H9 (cell line): Measurements from ENCODE around the gene TMEM120A. TPM values are rescaled to one million over a fixed set of nuclear protein-coding genes. Genes with fewer than 3 reads are reported as not detected.
A peak's percentile ranks its signal among the peaks of the same experiment; 100 is the strongest.

Experiments
- DNase-seq: peaks from one replicate; pipeline ENCODE4 v3.0.0-alpha.2; 2017
- H2AFZ ChIP-seq: one replicate; pipeline ENCODE4 v1.6.1; 2013; ENCODE audit warnings: mild to moderate bottlenecking, low read length, control low read depth, moderate library complexity
- H2AK5ac ChIP-seq: 2 replicates; pipeline ENCODE4 v1.6.1; 2013; ENCODE audit warnings: low read length, control low read depth, mixed read lengths; ENCODE audit not compliant: insufficient read length
- H2BK120ac ChIP-seq: one replicate; pipeline ENCODE4 v1.6.1; 2013; ENCODE audit warnings: low read depth, mild to moderate bottlenecking, low read length, control low read depth, inconsistent platforms; ENCODE audit not compliant: poor library complexity, severe bottlenecking
- H2BK12ac ChIP-seq: 2 replicates; pipeline ENCODE4 v1.6.1; 2013; ENCODE audit warnings: low read length, control low read depth, mixed read lengths, low read depth; ENCODE audit not compliant: insufficient read length
- H2BK15ac ChIP-seq: 2 replicates; pipeline ENCODE4 v1.6.1; 2013; ENCODE audit warnings: low read depth, low read length, control low read depth
- H2BK20ac ChIP-seq: one replicate; pipeline ENCODE4 v1.6.1; 2013; ENCODE audit warnings: low read depth, mild to moderate bottlenecking, low read length, control low read depth, inconsistent platforms; ENCODE audit not compliant: poor library complexity, severe bottlenecking
- H2BK5ac ChIP-seq: 2 replicates; pipeline ENCODE4 v1.6.1; 2013; ENCODE audit warnings: low read length, control low read depth, mixed read lengths; ENCODE audit not compliant: insufficient read length
- H3K14ac ChIP-seq: 2 replicates; pipeline ENCODE4 v1.6.1; 2013; ENCODE audit warnings: low read length, control low read depth; ENCODE audit not compliant: insufficient read depth
- H3K18ac ChIP-seq: 2 replicates; pipeline ENCODE4 v1.6.1; 2013; ENCODE audit warnings: low read depth, mild to moderate bottlenecking, mixed read lengths, low read length, control low read depth; ENCODE audit not compliant: insufficient read length
- H3K23ac ChIP-seq: 2 replicates; pipeline ENCODE4 v1.6.1; 2013; ENCODE audit warnings: low read length, control low read depth, mixed read lengths, low read depth; ENCODE audit not compliant: insufficient read length
- H3K23me2 ChIP-seq: 2 replicates; pipeline ENCODE4 v1.6.1; 2013; ENCODE audit warnings: low read depth, mild to moderate bottlenecking, mixed read lengths, low read length, control low read depth; ENCODE audit not compliant: insufficient read length, poor library complexity, severe bottlenecking
- H3K27ac ChIP-seq: 2 replicates; pipeline ENCODE4 v1.5.1; 2013; ENCODE audit warnings: low read length, control low read depth, mixed read lengths, low read depth; ENCODE audit not compliant: insufficient read length
- H3K27me3 ChIP-seq: 2 replicates; pipeline ENCODE4 v1.6.1; 2013; ENCODE audit warnings: low read length, control low read depth, inconsistent platforms; ENCODE audit not compliant: insufficient read depth
- H3K4ac ChIP-seq: 2 replicates; pipeline ENCODE4 v1.6.1; 2013; ENCODE audit warnings: low read depth, mild to moderate bottlenecking, control low read depth, inconsistent platforms, low read length, moderate library complexity
- H3K4me1 ChIP-seq: 2 replicates; pipeline ENCODE4 v1.6.1; 2013; ENCODE audit warnings: low read length, control low read depth, inconsistent platforms; ENCODE audit not compliant: insufficient read depth
- H3K4me2 ChIP-seq: 2 replicates; pipeline ENCODE4 v1.6.1; 2013; ENCODE audit warnings: low read length, control low read depth, mixed read lengths; ENCODE audit not compliant: insufficient read length, insufficient read depth
- H3K56ac ChIP-seq: 2 replicates; pipeline ENCODE4 v1.6.1; 2013; ENCODE audit warnings: low read depth, mild to moderate bottlenecking, mixed read lengths, low read length, control low read depth; ENCODE audit not compliant: insufficient read length
- H3K79me1 ChIP-seq: 2 replicates; pipeline ENCODE4 v1.6.1; 2013; ENCODE audit warnings: low read depth, mild to moderate bottlenecking, moderate library complexity, low read length, control low read depth, inconsistent platforms; ENCODE audit not compliant: insufficient read depth, poor library complexity, severe bottlenecking
- H3K79me2 ChIP-seq: 2 replicates; pipeline ENCODE4 v1.6.1; 2013; ENCODE audit warnings: low read length, control low read depth, inconsistent platforms; ENCODE audit not compliant: insufficient read depth
- H3K9ac ChIP-seq: 2 replicates; pipeline ENCODE4 v1.6.1; 2013; ENCODE audit warnings: low read length, control low read depth, mixed read lengths; ENCODE audit not compliant: insufficient read length; ENCODE audit errors: extremely low read depth
- H3K9me3 ChIP-seq: one replicate; pipeline ENCODE4 v1.6.1; 2013; ENCODE audit warnings: low read depth, low read length, inconsistent platforms; ENCODE audit not compliant: control insufficient read depth
- H3T11ph ChIP-seq: one replicate; pipeline ENCODE4 v1.6.1; 2013; ENCODE audit warnings: mild to moderate bottlenecking, low read length, control low read depth, inconsistent platforms
- H4K20me1 ChIP-seq: one replicate; pipeline ENCODE4 v1.6.1; 2013; ENCODE audit not compliant: control insufficient read depth, insufficient read length, insufficient read depth
- H4K5ac ChIP-seq: 2 replicates; pipeline ENCODE4 v1.6.1; 2013; ENCODE audit warnings: low read depth, mild to moderate bottlenecking, mixed read lengths, low read length, control low read depth; ENCODE audit not compliant: insufficient read length
- H4K8ac ChIP-seq: replicated peaks from 2 replicates; pipeline ENCODE4 v1.6.1; 2013; ENCODE audit warnings: low read length, control low read depth, mixed read lengths, low read depth; ENCODE audit not compliant: insufficient read length
- H4K91ac ChIP-seq: 2 replicates; pipeline ENCODE4 v1.6.1; 2013; ENCODE audit warnings: low read depth, mild to moderate bottlenecking, moderate library complexity, mixed read lengths, low read length, control low read depth; ENCODE audit not compliant: insufficient read length
- H3K27ac Mint-ChIP-seq, 3 experiments: 2 replicates in 2 of 3; 3 replicates in 1 of 3; pipeline ENCODE4 v1.8.0; 2020 to 2021; ENCODE audit warnings: mixed read lengths in 3 of 3, mild to moderate bottlenecking in 1 of 3, moderate library complexity in 1 of 3
- H3K27me3 Mint-ChIP-seq: 2 replicates; pipeline ENCODE4 v1.8.0; 2021; ENCODE audit warnings: low read depth, mild to moderate bottlenecking, moderate library complexity, mixed read lengths
- H3K36me3 Mint-ChIP-seq, 3 experiments: 2 replicates in 2 of 3; 3 replicates in 1 of 3; pipeline ENCODE4 v1.8.0; 2020 to 2021; ENCODE audit warnings: low read depth in 3 of 3, mixed read lengths in 3 of 3; ENCODE audit not compliant: insufficient read depth in 1 of 3
- H3K4me1 Mint-ChIP-seq, 2 experiments: 2 replicates each; pipeline ENCODE4 v1.8.0; 2020; ENCODE audit warnings: mixed read lengths in 2 of 2
- H3K4me3 Mint-ChIP-seq, 2 experiments: 2 replicates in 1 of 2; 3 replicates in 1 of 2; pipeline ENCODE4 v1.8.0; 2020 to 2021; ENCODE audit warnings: mild to moderate bottlenecking in 2 of 2, mixed read lengths in 2 of 2, moderate library complexity in 1 of 2
- H3K9me3 Mint-ChIP-seq, 2 experiments: 2 replicates in 1 of 2; 3 replicates in 1 of 2; pipeline ENCODE4 v1.8.0; 2020; ENCODE audit warnings: mild to moderate bottlenecking in 2 of 2, mixed read lengths in 2 of 2, moderate library complexity in 1 of 2
- CTCF ChIP-seq: fragments of 200-600 bp; sonication (generic); conservative IDR thresholded peaks from 3 replicates; pipeline ENCODE4 v1.8.0; 2021; ENCODE audit warnings: antibody characterized with exemption, mild to moderate bottlenecking
- WGBS: extraction: QIAGEN DNeasy Blood & Tissue Kit; methylation state at CpG from one replicate; pipeline ENCODE4 v1.1.7; 2013; ENCODE audit warnings: missing lambda C conversion rate, low lambda C conversion rate, mixed read lengths; ENCODE audit not compliant: insufficient read length; ENCODE audit errors: extremely low coverage; 5-methylcytosine and 5-hydroxymethylcytosine counted together
- total RNA-seq: library from RNA; stranded (reverse); gene quantifications from 2 replicates; pipeline ENCODE4 v1.2.1, GENCODE V29; 2021

The TMEM120A gene
- total RNA-seq, 1 experiment from 2014 or later, result 30.0 TPM

- Histone ChIP-seq H4K91ac (no peak overlapping the region), H2AFZ (no peak overlapping the region), H3K23me2 (no peaks in the 10 kb centered on the region), H3K79me1 (no peaks in the 10 kb centered on the region), H4K8ac (no peak overlapping the region), H3K56ac (no peak overlapping the region), H2BK20ac (no peak overlapping the region), H2BK12ac (no peak overlapping the region), H2BK120ac (no peak overlapping the region), H3K27me3 (no peaks in the 10 kb centered on the region), H3K4ac (no peak overlapping the region), H3K4me1 (no peaks in the 10 kb centered on the region), H4K5ac (no peak overlapping the region), H3K9me3 (no peaks in the 10 kb centered on the region), H2BK15ac (no peak overlapping the region), H3K9ac (no peak overlapping the region), H3K79me2 (no peaks in the 10 kb centered on the region), H3K14ac (no peak overlapping the region), H3K23ac (no peak overlapping the region), H2BK5ac (no peak overlapping the region), H4K20me1 (no peaks in the 10 kb centered on the region), H3K4me2 (no peak overlapping the region), H3K27ac (no peak overlapping the region), H3K18ac (no peak overlapping the region), H2AK5ac (no peak overlapping the region), H3T11ph (no peak overlapping the region)
- no peaks in the 10 kb centered on the region for H3K27me3 Mint-ChIP-seq
- H3K4me1 Mint-ChIP-seq, result peaks cover 13 to 16% of the 10 kb centered on the region in 2 experiments
- WGBS, result no CpG with 5 or more reads among the region's 16 CpGs
- no peak overlapping the region; a peak in 1 of 5 replicates for H3K4me3 Mint-ChIP-seq
- peaks cover 2 to 3% of the 10 kb centered on the region in 2 experiments; a peak in 1 of 5 replicates for H3K9me3 Mint-ChIP-seq
- H3K36me3 Mint-ChIP-seq, result peaks cover 18 to 55% (median 53%) of the 10 kb centered on the region in 3 experiments; a peak in 6 of 7 replicates
- H3K27ac Mint-ChIP-seq, result peak overlapping the region in 2 of 3 experiments; percentile 74 to 93; a peak in 4 of 7 replicates
- peak; percentile 75 for DNase-seq
- TF ChIP-seq CTCF, result no peak
Observed at GRCh38 chr7:75957021-75957736, 37.2 kb downstream of the TMEM120A start.
